Measurements from ENCODE around the gene NEDD4L. TPM values are rescaled to one million over a fixed set of nuclear protein-coding genes. Genes with fewer than 3 reads are reported as not detected.

NEDD4L gene
- total and polyA plus RNA-seq, 8 donors = 88.0 to 159 (median 95.2) TPM

GRCh38 chr18:58387716-58388115 lies 343.7 kb downstream of the NEDD4L start:
- ATAC-seq (no peak), DNase-seq (no peak)
- TF ChIP-seq, protein P1, sequence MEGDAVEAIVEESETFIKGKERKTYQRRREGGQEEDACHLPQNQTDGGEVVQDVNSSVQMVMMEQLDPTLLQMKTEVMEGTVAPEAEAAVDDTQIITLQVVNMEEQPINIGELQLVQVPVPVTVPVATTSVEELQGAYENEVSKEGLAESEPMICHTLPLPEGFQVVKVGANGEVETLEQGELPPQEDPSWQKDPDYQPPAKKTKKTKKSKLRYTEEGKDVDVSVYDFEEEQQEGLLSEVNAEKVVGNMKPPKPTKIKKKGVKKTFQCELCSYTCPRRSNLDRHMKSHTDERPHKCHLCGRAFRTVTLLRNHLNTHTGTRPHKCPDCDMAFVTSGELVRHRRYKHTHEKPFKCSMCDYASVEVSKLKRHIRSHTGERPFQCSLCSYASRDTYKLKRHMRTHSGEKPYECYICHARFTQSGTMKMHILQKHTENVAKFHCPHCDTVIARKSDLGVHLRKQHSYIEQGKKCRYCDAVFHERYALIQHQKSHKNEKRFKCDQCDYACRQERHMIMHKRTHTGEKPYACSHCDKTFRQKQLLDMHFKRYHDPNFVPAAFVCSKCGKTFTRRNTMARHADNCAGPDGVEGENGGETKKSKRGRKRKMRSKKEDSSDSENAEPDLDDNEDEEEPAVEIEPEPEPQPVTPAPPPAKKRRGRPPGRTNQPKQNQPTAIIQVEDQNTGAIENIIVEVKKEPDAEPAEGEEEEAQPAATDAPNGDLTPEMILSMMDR (IDR thresholded peaks at IDR 0.05) = no peak
- Histone ChIP-seq H3K27me3 (no peaks in the 10 kb centered on the region), H3K27ac (no peak overlapping the region), H3K4me1 (no peaks in the 10 kb centered on the region), H3K36me3 (peaks cover 0 to 88% of the 10 kb centered on the region in 2 donors), H3K4me3 (no peak overlapping the region), H3K9me3 (no peaks in the 10 kb centered on the region)
- intact Hi-C loops (cut with DNase I) = no loop called here

DNA sequence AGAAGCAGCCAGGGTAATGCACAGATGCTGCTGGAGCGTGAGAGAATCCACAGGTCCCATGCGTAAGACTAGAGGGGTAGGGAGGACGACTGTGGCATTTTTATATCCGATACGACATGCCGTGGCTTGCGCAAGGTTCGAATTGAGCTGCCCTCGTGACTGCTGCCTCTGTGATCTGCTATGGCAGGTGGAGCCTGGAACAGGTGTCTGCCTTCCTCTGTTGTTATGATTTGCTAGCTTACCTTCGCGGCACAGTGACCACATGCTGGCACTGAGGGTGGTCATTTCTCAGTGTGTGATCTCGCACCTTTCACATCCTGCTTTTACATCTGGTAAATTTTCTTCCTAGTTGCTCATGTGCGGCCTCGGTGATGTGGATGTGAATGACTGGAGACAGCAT lies 344.7 kb downstream of the NEDD4L start:
- ATAC-seq (no peak), DNase-seq (no peak)
- TF ChIP-seq, protein P1 (IDR thresholded peaks at IDR 0.05) = no peak
- H3K27ac ChIP-seq = no peak overlapping the region
- H3K4me1 ChIP-seq = no peaks in the 10 kb centered on the region
- no peak overlapping the region for H3K4me3 ChIP-seq
- H3K27me3 ChIP-seq = no peaks in the 10 kb centered on the region
- no peaks in the 10 kb centered on the region for H3K9me3 ChIP-seq
- H3K36me3 ChIP-seq = peaks cover 0 to 89% of the 10 kb centered on the region in 2 donors
- intact Hi-C loops (cut with DNase I) = no loop called here

GRCh38 chr18:58389745-58390144 lies 345.7 kb downstream of the NEDD4L start:
- intact Hi-C loops (cut with DNase I) = no loop called here
- Histone ChIP-seq H3K36me3 (peaks cover 0 to 86% of the 10 kb centered on the region in 2 donors), H3K27ac (no peak overlapping the region)

GRCh38 chr18:58390399-58390798 lies 346.4 kb downstream of the NEDD4L start:
- Histone ChIP-seq H3K36me3 (peaks cover 0 to 80% of the 10 kb centered on the region in 2 donors), H3K4me1 (no peaks in the 10 kb centered on the region), H3K27ac (no peak overlapping the region), H3K4me3 (no peak overlapping the region), H3K27me3 (no peaks in the 10 kb centered on the region), H3K9me3 (no peaks in the 10 kb centered on the region)
- ATAC-seq = no peak
- TF ChIP-seq, protein P1 (IDR thresholded peaks at IDR 0.05) = no peak
- no peak for DNase-seq
- intact Hi-C loops (cut with DNase I) = no loop called here

More at GRCh38 chr18:58389745-58390144, 345.7 kb downstream of the NEDD4L start:
- H3K9me3 ChIP-seq = no peaks in the 10 kb centered on the region
- ATAC-seq (no peak), DNase-seq (no peak)
- TF ChIP-seq, protein P1 (IDR thresholded peaks at IDR 0.05) = no peak
- H3K4me1 ChIP-seq = no peaks in the 10 kb centered on the region
- H3K4me3 ChIP-seq = no peak overlapping the region
- no peaks in the 10 kb centered on the region for H3K27me3 ChIP-seq

- H3K27ac ChIP-seq = no peak overlapping the region
- H3K27me3 ChIP-seq = no peaks in the 10 kb centered on the region
- peaks cover 0 to 70% of the 10 kb centered on the region in 2 donors for H3K36me3 ChIP-seq
- TF ChIP-seq, protein P1 (IDR thresholded peaks at IDR 0.05) = no peak
- no peaks in the 10 kb centered on the region for H3K9me3 ChIP-seq
- no peak for DNase-seq
- no peaks in the 10 kb centered on the region for H3K4me1 ChIP-seq
- intact Hi-C loops (cut with DNase I) = no loop called here
- no peak for ATAC-seq
- no peak overlapping the region for H3K4me3 ChIP-seq
These were observed 347.3 kb downstream of the NEDD4L start for GRCh38 chr18:58391231-58391825.

All from left lung (tissue), 10 donors.